Right forelimb (tissue), 1 donor: Measurements from ENCODE around the gene ETFDH.
"Not testable (repeated sequence)": the region's sequence is repeated elsewhere in the genome, so short reads cannot be mapped to it uniquely, and the experiment has no call there.

Experiments
- DNase-seq: peaks from one replicate; pipeline ENCODE4 v3.0.0-alpha.2; 2018

ETFDH gene

DNA sequence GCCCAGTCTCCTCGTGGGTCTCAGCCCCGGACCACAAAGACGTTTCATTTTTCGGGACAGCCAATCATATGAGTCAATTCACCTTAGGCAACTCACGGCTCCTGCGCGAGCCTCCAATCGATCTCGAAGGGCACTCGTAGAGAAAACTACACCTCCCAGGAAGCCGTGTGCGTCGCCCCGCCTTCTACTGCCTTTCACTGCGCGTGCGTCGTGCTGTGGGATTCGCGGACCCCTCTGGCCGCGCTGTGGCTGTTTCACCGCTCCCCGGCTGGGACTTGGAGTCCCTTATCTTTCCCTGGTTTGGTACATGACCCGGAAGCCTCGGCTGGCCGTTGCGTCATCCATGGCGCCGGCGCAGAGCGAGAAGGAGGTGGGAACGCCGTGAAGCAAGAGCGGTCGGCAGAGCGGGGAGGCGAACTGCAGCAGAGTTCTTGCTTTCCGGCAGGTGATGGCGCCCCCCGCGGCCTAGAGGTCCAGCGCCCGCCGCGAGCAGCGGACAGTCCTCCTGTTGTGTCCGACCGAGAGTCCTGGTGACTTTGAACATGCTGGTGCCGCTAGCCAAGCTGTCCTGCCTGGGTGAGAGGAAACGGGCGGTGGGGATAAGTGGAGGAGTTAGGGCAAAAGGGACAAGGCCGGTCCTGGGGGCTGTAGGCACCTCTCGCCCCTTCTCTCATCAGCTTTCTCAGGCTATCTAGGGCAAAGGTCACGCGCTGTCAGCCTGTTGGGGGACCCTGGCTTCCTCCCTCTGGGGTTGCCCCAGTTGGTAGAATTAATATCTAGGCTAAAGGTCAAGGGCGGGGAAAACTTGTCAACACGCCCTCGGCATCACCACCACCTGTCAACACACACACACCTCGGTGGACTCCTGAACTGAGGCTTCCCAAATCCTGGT, at the start of gene ETFDH:
ETFDH (plus strand) TSS at position 382 of the 892 bp plus-strand sequence; CDS start at position 543, 161 bp downstream.
- peak; percentile 99 for DNase-seq

DNA sequence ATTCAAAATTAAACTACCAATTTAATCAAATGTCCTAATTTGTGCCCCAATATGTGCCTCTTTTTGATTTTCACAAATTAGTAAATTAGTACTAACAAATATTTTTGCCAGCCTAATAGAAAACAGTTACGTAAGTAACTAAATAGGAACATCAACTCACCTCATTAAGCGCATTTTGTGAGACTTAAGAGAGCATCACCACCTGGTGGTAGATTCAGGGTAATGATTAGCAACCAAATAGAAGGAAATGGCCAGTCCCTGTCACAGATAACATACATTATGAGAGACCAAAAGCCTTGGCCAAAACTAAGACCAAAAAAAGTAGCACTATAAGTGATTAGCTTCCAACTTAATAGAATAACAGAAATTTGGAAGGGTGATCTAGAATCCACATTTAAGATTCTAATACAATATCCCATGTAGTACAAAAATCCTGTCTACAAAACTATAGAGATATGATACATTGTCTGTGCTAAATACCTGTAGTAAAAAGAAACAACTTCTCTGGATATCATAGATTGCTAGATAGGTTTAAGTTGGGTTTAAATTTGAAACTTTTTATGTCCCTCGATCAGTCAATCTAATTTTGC, 47.1 kb upstream of the ETFDH start:
- no peak for DNase-seq

DNA sequence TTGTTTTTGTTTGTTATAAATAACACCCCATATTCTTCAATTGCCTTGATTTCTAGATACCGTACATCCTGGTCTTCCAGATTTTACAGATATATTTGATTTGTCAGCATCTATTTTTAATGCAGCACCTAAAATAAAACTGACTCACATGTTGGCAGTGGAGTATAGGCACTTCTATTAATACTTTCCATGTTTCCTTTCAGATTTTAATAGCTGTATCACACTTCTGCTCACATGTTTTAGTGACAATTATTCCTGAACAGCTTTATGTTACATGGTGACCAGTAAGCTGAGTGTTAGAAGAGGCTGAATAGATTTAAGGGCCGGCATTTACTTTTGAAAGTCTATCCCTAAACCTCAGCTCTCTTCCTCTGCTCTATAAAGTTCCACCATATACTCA, 46.6 kb upstream of the ETFDH start:
- no peak for DNase-seq

DNA sequence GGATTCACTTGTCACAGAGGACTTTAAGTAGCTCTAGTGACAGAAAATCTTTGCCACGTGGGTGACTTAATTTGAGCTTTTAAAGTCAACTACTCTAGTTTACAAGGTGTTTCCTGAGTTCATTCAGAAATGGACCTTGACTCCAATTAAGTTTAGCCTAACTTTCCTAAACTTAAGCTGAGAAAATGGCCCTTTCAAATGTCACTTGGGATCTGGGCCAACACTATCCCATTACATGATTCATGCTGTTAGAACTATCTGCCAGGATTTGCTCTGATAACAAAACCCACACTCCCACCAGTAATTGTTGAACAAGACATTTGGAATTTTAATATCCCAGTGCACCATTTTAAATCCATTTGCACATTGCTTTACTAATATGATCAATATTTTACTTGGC, 41.2 kb upstream of the ETFDH start:
- no peak for DNase-seq

DNA sequence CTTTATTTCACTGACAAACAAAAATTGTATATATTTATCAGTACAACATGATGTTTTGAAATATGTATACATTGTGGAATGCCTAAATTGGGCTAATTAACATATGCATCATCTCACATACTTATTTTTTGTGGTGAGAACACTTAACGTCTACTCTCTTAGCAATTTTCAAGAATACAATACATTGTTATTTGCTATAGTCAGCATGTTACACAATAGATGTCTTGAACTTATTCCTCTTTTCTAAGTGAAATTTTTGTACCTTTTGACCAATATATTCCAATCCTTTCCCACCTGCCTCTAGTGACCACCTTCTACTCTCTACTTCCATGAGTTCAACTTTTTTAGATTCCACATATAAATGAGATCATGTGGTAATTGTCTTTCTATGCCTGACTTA, 35.5 kb upstream of the ETFDH start:
- DNase-seq = no peak

DNA sequence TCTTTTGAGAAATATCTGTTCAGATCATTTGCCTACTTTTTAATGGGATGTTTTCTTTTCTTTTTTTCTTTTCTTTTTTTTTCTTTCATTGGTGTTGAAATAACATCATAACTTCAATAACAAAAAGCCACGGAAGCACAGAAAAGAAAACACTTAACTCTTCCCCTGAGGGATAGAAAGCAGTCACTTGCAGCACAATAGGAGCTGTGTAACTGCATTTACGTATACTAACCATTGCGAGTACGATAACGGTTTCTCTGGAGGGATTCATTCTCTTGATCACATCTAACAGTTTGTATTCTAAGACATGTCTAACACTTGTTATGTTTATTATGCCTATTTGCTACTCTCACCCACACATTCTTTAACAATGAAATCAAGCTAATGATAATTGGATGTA, 27.7 kb upstream of the ETFDH start:
- no peak for DNase-seq

DNA sequence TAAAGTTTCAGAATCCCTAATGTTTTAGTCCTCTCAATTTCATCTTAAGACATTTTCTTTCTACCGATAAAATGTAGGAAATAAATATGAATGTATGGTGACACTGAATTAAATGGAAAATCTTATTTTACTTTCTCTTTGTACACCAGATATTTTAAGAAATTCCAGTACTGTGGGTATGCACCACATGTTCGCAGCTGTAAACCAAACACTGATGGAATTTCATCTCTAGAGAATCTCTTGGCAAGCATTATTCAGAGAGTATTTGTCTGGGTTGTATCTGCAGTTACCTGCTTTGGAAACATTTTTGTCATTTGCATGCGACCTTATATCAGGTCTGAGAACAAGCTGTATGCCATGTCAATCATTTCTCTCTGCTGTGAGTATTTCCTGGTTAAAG, 27.3 kb upstream of the ETFDH start:
- no peak for DNase-seq

DNA sequence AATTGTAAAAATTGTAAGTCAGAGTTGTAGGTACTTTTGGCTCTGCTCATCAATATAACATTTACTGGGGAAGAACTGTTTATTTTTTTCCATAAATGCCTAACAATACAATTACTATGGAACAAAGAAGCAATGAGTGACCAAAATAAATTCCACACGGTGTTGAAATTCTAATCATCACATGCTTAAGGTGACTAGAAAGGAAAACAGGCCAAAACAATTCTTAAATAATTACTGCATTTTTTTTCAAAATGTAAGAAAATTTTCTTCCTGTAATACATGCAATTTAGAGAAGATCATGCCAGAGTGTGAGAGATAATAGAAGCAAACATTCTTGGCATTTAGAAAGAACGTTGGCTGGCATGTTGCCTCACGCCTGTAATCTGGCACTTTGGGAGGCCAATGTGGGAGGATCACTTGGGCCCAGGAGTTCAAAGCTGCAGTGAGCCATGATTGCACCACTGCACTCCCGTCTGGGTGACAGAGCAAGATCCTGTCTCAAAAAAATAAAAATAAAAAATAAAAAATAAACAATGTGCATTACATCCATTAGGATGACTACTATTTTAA, 22.9 kb upstream of the ETFDH start:
- no peak for DNase-seq

DNA sequence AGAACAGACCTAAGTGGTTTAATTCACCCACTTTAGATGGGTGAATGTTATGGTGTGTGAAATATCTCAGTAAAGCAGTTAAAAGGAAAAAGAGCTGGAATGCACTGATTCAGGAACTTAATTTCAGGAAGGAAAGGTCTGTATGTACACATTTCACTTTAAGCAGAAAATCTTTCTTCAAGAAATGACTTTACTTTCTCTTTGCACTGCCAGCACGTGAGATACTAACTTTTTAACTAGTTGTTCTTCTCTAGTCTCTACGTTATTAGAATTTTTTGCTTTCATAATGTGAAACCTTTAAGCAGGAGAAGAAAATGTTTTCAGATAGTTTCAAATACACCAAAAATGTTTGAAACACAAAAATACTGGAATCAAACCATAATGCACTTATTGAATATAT, 19.2 kb upstream of the ETFDH start:
- DNase-seq = no peak

DNA sequence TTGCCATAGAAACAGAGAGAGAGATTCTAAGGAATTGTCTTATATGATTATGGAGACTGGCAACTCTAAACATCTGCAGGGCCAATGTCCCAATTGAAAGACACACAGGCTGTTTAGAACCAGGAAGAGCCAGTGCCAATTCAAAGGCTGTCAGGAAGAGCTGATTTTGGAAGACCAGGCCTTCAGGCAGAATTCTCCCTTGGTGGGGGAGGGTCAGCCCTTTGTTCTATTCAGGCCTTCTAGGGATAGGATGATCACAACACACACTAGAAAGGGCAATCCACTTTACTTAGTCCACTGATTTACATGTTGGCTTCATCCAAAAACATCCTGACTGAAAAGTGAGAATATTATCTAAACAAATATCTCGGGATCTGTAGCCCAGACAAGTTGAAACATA, 15.7 kb upstream of the ETFDH start:
- DNase-seq = no peak

DNA sequence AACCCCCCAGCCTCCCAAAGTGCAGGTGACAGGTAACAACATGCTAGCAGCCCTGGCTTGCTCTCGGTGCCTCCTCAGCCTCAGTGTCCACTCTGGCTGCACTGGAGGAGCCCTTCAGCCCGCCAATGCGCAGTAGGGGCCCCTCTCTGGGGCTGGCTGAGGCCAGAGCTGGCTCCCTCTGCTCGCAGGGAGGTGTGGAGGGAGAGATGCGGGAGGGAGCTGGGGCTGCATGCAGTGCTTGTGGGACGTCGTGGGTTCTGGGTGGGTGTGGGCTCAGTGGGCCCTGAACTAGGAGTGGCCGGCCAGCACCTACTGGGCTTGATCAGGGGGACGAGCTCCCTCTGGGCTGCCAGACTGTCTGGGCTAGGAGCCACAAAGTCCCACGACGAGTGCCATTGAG, 14.8 kb upstream of the ETFDH start:
- DNase-seq = no peak

DNA sequence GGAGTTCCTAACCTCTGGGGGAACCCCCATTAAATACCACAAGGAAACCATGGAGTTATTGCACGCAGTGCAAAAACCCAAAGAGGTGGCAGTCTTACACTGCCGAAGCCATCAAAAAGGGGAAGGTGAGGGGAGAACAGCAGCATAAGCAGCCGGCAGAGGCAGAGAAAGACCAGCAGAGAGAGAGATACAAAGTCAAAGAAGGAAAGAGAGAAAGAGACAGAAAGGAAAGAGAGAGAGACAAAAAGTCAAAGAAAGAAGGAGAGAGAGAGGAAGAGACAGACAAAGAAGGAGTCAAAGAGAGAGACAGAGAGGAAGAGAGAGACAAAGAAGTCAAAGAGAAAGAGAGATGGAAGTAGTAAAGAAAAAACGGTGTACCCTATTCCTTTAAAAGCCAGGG, 8.8 kb upstream of the ETFDH start:
- not testable (repeated sequence) for DNase-seq

DNA sequence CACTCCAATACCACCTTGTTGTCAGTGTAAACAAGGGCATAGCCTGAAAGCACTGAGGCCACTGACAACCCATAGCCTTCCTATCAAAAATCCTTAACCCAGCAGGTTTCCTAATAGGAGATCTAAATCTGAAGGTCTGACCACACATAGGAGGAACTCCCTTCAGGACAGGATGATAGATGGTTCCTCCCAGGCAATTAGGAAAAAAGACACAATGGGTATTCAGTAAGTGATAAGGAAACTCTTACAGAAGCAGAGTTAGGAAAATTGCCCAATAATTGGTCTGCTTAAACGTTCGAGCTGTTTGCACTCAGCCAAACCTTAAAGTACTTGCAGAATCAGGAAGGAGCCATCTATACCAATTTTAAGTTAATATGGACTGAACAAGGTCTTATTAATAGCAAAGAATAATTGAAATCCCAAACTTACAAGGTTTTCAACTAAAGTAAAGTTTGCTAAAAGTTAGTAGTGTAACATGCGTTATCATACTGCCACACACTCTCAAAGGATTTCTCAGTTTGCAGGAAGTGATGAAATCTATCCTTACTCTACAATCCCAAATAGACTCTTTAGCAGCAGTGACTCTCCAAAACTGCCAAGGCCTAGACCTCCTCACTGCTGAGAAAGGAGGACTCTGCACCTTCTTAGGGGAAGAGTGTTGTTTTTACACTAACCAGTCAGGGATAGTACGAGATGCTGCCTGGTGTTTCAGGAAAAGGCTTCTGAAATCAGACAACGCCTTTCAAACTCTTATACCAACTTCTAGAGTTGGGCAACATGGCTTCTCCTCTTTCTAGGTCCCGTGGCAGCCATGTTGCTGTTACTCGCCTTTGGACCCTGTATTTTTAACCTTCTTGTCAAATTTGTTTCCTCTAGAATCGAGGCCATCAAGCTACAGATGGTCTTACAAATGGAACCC, 8.1 kb upstream of the ETFDH start:
- DNase-seq = not testable (repeated sequence)

DNA sequence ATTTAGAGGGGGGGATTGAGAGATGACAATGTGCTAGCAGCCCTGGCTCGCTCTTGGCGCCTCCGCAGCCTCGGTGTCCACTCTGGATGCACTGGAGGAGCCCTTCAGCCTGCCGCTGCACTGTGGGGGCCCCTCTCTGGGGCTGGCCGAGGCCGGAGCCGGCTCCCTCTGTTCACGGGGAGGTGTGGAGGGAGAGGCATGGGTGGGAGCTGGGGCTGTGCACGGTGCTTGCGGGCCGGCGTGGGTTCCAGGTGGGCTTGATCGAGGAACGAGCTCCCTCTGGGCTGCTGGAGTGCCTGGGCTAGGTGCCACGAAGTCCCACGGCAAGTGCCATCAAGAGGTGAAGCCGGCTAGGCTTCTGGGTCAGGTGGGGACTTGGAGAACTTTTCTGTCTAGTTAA, 7.3 kb upstream of the ETFDH start:
- no peak for DNase-seq

DNA sequence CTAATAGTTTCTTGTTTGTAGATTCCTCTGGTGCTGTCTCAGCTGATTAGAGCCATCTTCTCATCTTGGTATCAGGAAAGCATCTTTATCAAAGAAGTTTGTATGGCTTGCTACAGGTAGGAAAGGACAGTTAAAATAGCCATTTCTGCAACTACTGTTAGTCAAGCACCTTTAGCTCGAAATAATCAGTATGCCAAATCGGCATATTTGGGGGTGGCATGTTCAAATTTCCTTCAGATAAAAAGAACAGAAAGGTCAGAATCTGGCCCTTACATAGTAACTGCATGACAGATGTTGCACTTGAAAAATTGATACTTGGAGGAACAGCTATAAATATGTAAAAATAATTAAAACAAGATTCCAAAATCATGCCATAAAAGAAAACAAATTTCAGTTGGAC, 5.2 kb upstream of the ETFDH start:
- DNase-seq = no peak

DNA sequence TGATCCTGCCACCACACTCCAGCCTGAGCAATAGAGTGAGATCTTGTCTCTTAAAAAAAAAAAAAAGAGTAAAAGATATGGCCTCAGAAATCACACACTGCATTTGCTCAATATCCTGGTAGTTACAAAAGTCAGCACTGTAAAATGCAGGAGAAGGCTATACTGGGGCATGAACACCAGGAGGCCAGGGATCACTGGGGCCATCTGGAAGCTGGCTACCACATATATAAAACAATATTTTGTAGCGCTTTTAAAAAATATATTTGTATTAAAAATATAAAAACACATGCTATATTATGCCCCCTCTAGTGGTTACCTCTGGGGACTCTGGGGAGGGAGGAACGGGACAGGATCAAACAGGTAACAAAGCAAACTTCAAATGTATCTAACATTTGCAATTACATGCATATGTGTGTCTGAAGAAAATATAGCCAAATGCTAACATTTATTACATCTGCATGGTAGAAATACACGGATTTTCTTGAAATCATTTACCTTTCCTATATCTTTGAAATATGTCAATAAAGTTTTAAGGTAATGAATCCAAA, 4.4 kb upstream of the ETFDH start:
- DNase-seq = no peak

DNA sequence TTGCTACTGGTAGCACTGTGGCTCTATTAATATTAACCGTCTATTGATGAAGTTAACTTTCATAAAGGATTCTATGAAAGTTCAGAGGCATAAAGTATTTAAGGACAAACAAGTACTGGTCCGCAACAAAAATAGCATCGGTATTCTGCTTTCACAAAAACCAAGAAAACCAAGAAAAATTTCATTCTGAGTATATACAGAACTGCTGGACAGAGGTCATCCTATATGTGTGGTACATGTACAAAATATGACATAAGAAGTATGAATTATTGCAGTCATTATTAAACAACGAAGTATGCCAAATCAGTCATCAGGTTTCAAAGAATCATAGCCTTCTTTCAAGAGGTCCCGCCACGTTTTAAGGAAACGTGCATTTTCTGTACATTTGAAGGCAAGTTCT, 2.8 kb upstream of the ETFDH start:
- DNase-seq = no peak

DNA sequence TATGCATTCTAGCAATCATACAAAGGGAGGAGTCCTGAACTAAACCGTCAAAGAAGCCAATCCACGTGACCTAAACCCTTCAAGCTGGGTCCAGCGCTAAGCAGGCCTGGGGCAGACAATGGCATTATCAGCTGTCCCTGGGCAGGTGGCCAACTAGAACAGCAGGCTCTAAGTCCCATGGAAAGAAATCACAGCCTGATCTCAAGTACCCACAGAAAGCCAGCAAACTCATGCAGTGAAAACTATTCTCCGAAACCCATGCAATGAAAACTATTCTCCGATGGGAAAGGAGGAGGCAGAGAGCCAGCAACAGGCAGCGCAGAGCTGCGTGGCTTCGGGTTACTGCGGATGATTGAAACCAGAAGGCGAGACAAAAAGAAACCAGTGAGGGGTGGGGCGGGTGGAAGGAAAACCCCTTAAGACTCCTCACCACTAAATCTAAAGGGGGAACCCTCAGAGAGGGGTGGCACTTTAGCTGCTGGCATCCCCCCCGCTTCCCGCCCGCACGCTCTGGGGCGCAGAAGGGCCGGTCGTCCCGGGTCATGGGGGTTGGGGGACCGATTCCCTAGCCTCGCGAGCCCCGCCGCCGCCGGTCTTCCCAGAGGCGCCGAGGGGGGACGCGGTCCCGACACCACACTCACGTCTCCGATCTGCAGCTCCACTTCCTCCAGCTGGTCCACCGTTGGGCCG, 976 bp upstream of the ETFDH start:
- DNase-seq = peak; percentile 82

DNA sequence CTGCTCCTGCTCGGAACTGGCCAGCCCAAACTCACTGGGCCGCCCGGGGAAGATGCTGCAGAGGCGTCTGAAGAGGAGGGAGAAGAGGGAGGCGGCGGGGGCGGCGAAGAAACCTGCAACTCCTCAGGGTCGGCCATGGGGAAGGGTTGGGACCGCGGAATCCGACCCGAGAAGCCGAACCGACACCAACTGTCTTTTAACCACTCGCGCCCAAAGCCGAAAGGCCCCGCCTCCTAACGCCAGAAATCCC, 506 bp upstream of the ETFDH start, which contains the start of gene C4orf46:
C4orf46 (minus strand) TSS at position 223 of the 250 bp plus-strand sequence; CDS start at position 137, 86 bp downstream.
- DNase-seq = no peak

DNA sequence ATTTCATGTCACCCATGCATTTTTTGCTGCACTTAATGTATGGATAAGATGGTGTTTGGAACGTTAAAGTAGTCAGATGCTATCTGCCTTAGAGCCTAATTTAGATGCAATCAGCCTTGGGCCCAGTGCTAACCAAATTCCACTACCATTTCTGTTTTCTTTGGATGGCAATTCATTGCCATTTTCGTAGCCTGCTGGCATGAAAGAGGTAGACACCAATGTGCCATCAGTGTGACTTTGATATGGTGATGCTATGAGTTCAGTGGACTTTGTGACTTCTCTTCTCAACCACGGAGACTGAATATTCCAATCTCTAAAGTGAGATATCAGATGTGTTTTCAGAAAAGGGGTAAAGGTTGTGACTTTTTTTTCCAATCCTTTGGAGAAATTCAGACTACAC, 1.5 kb downstream of the ETFDH start:
- DNase-seq = no peak

DNA sequence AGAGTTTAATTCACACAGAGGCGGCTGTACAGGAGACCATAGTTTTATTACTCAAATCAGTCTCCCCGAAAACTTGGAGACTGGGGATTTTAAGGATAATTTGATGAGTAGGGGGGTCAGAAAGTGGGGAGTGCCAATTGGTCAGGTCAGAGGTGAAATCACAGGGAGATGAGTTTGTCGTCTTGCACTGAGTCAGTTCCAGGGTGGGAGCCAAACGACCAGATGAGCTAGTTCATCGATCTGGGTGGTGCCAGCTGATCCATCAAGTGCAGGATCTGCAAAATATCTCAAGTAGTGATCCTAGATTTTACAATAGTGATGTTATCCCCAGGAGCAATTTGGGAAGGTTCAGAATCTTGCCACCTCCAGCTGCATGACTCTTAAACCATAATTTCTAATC, 4.0 kb downstream of the ETFDH start:
- no peak for DNase-seq

DNA sequence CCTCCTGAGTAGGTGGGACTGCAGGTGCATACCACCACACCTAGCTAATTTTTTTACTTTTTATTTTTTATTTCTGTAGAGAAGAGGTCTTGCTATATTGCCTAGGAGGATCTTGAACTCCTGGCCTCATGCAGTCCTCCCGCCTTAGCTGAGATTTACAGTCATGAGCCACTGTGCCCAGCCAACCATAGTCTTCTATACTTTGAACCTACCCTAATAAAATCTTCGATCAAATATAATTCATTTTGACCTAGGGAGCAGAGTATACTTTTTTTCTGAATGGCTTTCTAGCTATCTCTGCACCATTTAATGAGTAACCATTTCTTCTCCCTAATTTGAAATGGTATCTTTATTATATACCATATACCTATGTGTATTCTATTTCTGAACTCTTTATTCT, 6.7 kb downstream of the ETFDH start:
- DNase-seq = no peak
